ENCODE results near the gene MOV10L1.

Gene MOV10L1

DNA sequence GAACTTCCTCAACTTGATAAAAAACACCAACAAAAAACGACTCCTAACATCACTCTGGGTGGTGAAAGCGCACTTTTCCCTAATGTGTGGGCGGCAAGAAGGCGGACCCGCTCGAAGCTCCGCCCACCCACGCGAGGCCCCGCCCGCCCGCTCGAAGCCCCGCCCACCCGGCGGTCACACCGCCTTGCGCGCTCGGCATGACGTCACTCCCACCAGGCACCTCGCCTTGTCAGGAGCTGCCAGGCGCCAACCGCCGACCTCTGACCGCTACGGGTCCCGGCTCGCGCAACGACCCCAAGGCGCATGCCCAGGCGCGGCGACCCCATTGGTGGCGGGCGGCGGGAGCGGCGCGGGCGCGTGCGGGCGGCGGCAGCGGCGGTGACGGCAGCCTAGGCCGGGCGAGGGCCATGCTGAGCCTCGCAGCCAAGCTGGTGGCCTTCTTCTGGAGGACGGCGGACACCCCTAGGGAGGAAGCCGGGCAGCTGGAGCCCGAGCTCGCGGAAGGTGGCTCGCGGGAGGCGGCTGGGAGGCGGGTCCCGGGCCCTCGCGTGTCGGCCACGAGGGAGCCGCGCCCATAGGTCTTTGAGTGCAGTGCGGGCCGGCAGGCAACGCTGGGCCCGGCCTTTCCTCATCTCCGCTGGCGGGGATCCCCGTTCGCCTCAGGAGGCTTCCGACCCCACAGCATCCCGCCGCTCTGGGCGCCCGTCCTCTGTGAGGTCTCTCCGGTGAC lies at the start of gene MOV10L1:
Gene MOV10L1, plus strand, starts transcription at position 325 of the 730 bp plus-strand sequence. Its CDS starts 83 bp downstream, at position 408.
- H3K4me1 Mint-ChIP-seq (ENCODE audit: low read depth) = peaks cover 8% of the 10 kb centered on the region
- H3K4me3 Mint-ChIP-seq = no peak within 1 kb of the TSS
- H3K27ac Mint-ChIP-seq = no peak within 1 kb of the TSS
- peaks cover 13% of the 10 kb centered on the region for H3K27me3 Mint-ChIP-seq (ENCODE audit: low read depth)
- peaks cover 5% of the 10 kb centered on the region for H3K36me3 Mint-ChIP-seq (ENCODE audit: low read depth)
- no peaks in the 10 kb centered on the region for H3K9me3 Mint-ChIP-seq
- DNase-seq (ENCODE audit: low spot score) = no peak

GRCh38 chr22:50040717-50041116 lies 49.1 kb upstream of the MOV10L1 start:
- peaks cover 5% of the 10 kb centered on the region for H3K4me1 Mint-ChIP-seq (ENCODE audit: low read depth)
- no peaks in the 10 kb centered on the region for H3K9me3 Mint-ChIP-seq
- no peak overlapping the region for H3K27ac Mint-ChIP-seq
- H3K27me3 Mint-ChIP-seq (ENCODE audit: low read depth) = peaks cover 4% of the 10 kb centered on the region
- H3K36me3 Mint-ChIP-seq (ENCODE audit: low read depth) = no peaks in the 10 kb centered on the region
- no peak overlapping the region for H3K4me3 Mint-ChIP-seq
- DNase-seq (ENCODE audit: low spot score) = no peak

- Mint-ChIP-seq H3K9me3 (no peaks in the 10 kb centered on the region), H3K27ac (no peak overlapping the region), H3K4me3 (no peak overlapping the region), H3K4me1 (ENCODE audit: low read depth) (peaks cover 5% of the 10 kb centered on the region), H3K27me3 (ENCODE audit: low read depth) (peaks cover 4% of the 10 kb centered on the region), H3K36me3 (ENCODE audit: low read depth) (no peaks in the 10 kb centered on the region)
- DNase-seq (ENCODE audit: low spot score) = no peak
These were observed 48.3 kb upstream of the MOV10L1 start for GRCh38 chr22:50041361-50042065.

DNA sequence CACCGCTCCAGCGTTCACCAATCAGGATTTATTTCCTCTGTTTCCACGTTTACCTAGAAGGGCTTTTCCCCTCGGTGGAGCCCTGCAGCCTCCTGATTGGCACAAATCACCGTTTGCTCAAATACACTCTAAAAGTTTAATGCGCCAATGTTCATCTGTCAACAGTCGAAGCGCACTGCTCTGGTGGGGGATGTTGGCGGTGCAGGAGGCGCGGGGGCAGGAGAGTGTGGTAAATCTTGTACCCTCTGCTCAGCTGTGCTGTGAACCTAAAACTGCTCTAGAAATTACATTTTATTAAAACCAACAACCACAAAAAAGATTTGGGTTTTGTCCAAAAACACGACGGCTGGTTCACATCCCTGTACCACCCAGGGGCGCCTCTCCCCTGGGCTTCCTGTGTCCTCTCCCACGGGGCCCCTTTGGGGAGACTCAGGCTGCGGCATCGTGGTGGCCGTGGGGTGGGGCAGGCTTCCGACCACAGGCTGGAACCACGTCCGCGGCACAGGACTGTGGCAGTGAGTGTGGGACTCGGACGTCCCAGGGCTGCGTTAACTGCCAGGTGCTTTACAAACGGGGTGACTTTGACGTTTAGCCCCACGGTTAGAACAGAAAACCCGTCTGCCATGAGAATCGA lies 45.2 kb upstream of the MOV10L1 start:
- Mint-ChIP-seq H3K9me3 (no peaks in the 10 kb centered on the region), H3K27me3 (ENCODE audit: low read depth) (peaks cover 2% of the 10 kb centered on the region)

GRCh38 chr22:50045211-50046018 lies 44.4 kb upstream of the MOV10L1 start:
- H3K4me1 Mint-ChIP-seq (ENCODE audit: low read depth) = peaks cover 5% of the 10 kb centered on the region
- no peak overlapping the region for H3K4me3 Mint-ChIP-seq
- no peaks in the 10 kb centered on the region for H3K9me3 Mint-ChIP-seq
- no peak for DNase-seq (ENCODE audit: low spot score)
- no peak overlapping the region for H3K27ac Mint-ChIP-seq
- H3K36me3 Mint-ChIP-seq (ENCODE audit: low read depth) = no peaks in the 10 kb centered on the region
- peaks cover 2% of the 10 kb centered on the region for H3K27me3 Mint-ChIP-seq (ENCODE audit: low read depth)

More for the DNA sequence above, 45.2 kb upstream of the MOV10L1 start:
- no peak for DNase-seq (ENCODE audit: low spot score)
- Mint-ChIP-seq H3K4me1 (ENCODE audit: low read depth) (peaks cover 5% of the 10 kb centered on the region), H3K27ac (no peak overlapping the region), H3K4me3 (no peak overlapping the region), H3K36me3 (ENCODE audit: low read depth) (no peaks in the 10 kb centered on the region)

GRCh38 chr22:50046019-50046415 lies 43.8 kb upstream of the MOV10L1 start:
- Mint-ChIP-seq H3K27me3 (ENCODE audit: low read depth) (peaks cover 2% of the 10 kb centered on the region), H3K4me3 (no peak overlapping the region), H3K4me1 (ENCODE audit: low read depth) (peaks cover 5% of the 10 kb centered on the region), H3K36me3 (ENCODE audit: low read depth) (no peaks in the 10 kb centered on the region), H3K27ac (no peak overlapping the region), H3K9me3 (no peaks in the 10 kb centered on the region)
- DNase-seq (ENCODE audit: low spot score) = no peak

GRCh38 chr22:50046481-50047245 lies 43.1 kb upstream of the MOV10L1 start:
- no peak for DNase-seq (ENCODE audit: low spot score)
- no peaks in the 10 kb centered on the region for H3K36me3 Mint-ChIP-seq (ENCODE audit: low read depth)
- no peaks in the 10 kb centered on the region for H3K9me3 Mint-ChIP-seq
- no peak overlapping the region for H3K27ac Mint-ChIP-seq
- H3K4me1 Mint-ChIP-seq (ENCODE audit: low read depth) = peaks cover 5% of the 10 kb centered on the region
- H3K27me3 Mint-ChIP-seq (ENCODE audit: low read depth) = peaks cover 2% of the 10 kb centered on the region
- no peak overlapping the region for H3K4me3 Mint-ChIP-seq

GRCh38 chr22:50047346-50047745 lies 42.5 kb upstream of the MOV10L1 start:
- H3K27ac Mint-ChIP-seq = no peak overlapping the region
- DNase-seq (ENCODE audit: low spot score) = no peak
- no peaks in the 10 kb centered on the region for H3K36me3 Mint-ChIP-seq (ENCODE audit: low read depth)
- peaks cover 3% of the 10 kb centered on the region for H3K9me3 Mint-ChIP-seq
- no peak overlapping the region for H3K4me3 Mint-ChIP-seq
- H3K27me3 Mint-ChIP-seq (ENCODE audit: low read depth) = peaks cover 2% of the 10 kb centered on the region
- peaks cover 5% of the 10 kb centered on the region for H3K4me1 Mint-ChIP-seq (ENCODE audit: low read depth)

- Mint-ChIP-seq H3K4me1 (ENCODE audit: low read depth) (peaks cover 5% of the 10 kb centered on the region), H3K36me3 (ENCODE audit: low read depth) (no peaks in the 10 kb centered on the region), H3K27ac (no peak overlapping the region), H3K4me3 (no peak overlapping the region), H3K27me3 (ENCODE audit: low read depth) (no peaks in the 10 kb centered on the region), H3K9me3 (peaks cover 5% of the 10 kb centered on the region)
- DNase-seq (ENCODE audit: low spot score) = no peak
These were observed 41.6 kb upstream of the MOV10L1 start for GRCh38 chr22:50048061-50048765.

DNA sequence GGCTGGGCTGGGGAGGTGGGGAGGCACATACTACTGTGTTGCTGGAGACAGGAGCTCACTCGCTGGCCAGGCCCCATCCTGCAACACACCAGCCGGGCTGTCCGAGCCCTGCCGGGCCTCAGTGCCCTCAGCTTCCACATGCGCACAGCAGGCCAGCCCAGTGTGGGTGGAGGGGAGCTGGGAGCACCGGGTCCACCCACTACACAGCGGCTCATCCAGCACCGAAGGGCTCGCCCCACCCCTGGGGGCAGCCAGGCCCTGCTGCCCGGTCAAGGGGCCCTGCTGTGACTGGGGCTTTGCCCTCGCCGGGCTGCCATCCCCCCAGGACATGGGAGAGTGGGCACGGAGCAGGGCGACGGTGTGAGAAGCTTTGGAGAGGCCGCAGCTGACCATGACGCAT lies 41.0 kb upstream of the MOV10L1 start:
- Mint-ChIP-seq H3K9me3 (peaks cover 9% of the 10 kb centered on the region), H3K36me3 (ENCODE audit: low read depth) (no peaks in the 10 kb centered on the region), H3K27ac (no peak overlapping the region), H3K27me3 (ENCODE audit: low read depth) (no peaks in the 10 kb centered on the region), H3K4me3 (no peak overlapping the region), H3K4me1 (ENCODE audit: low read depth) (peaks cover 5% of the 10 kb centered on the region)
- no peak for DNase-seq (ENCODE audit: low spot score)

DNA sequence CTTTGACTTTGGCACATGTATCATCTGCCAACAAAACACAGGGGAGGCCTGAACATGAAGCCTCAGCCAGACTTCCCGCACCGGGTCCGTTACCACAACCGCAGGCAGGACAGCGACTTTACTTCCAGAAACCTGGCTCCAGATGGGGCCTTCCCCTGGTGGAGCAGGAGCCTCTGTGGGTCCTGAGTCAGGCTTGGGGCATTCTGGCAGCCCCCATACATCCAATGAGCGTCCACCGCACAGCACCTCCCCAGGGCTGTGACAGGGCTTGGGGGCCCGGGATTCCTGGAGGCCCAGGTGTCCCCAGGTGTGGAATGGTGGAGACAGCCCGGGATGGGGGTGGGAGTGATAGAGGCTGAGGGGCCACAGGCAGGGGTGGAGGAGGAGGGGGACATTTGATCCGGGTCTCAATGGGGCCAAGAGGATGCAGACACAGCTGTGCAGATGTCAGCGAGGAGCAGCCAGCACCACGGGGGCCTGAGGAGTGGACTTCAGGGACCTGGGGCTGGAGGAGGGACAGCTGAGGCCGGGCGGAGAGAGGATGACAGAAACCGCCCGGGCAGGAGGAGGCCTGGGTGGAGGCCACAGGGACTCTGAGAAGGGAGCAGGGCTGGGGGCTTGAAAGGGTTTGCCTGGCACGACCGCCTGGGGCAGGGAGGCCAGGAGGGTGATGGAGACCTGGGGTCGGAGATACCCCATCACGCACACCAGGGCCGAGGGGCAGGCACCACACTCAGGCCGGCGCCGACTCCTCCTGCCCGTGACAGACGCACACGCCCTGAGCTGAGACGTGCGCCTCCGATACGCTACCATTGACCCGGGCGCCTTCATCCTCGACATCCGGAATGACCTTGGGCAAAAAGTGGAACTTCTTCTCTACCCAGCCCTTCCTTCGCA lies 40.3 kb upstream of the MOV10L1 start:
- H3K4me3 Mint-ChIP-seq = no peak overlapping the region
- H3K9me3 Mint-ChIP-seq = peaks cover 11% of the 10 kb centered on the region
- DNase-seq (ENCODE audit: low spot score) = no peak
- no peak overlapping the region for H3K27ac Mint-ChIP-seq
- no peaks in the 10 kb centered on the region for H3K36me3 Mint-ChIP-seq (ENCODE audit: low read depth)
- H3K27me3 Mint-ChIP-seq (ENCODE audit: low read depth) = no peaks in the 10 kb centered on the region
- peaks cover 1% of the 10 kb centered on the region for H3K4me1 Mint-ChIP-seq (ENCODE audit: low read depth)

GRCh38 chr22:50051930-50052329 lies 37.9 kb upstream of the MOV10L1 start:
- DNase-seq (ENCODE audit: low spot score) = no peak
- Mint-ChIP-seq H3K36me3 (ENCODE audit: low read depth) (no peaks in the 10 kb centered on the region), H3K9me3 (peaks cover 11% of the 10 kb centered on the region), H3K4me3 (no peak overlapping the region), H3K27ac (no peak overlapping the region), H3K27me3 (ENCODE audit: low read depth) (peaks cover 4% of the 10 kb centered on the region), H3K4me1 (ENCODE audit: low read depth) (no peaks in the 10 kb centered on the region)
